HEK293T (cell line): ENCODE measurements around the gene TRIM8.

Experiments
- BHLHE40 ChIP-seq: fragments of 450-650 bp; IDR thresholded peaks from 2 replicates; pipeline ENCODE4 v1.6.1; 2016; ENCODE audit warnings: mild to moderate bottlenecking, moderate library complexity, borderline replicate concordance
- SP1 ChIP-seq: fragments of 450-650 bp; IDR thresholded peaks from 2 replicates; pipeline ENCODE4 v1.6.1; 2017
- TARDBP ChIP-seq: fragments of 450-650 bp; IDR thresholded peaks from 2 replicates; pipeline ENCODE4 v1.6.1; 2016

GRCh38 chr10:102646610-102647442, 2.5 kb downstream of the TRIM8 start:
- TF ChIP-seq BHLHE40 = no peak
- TF ChIP-seq SP1 = no peak
- TF ChIP-seq TARDBP = no peak
